Right cardiac atrium (tissue), 5 donors: ENCODE measurements around the gene HOXD3. TPM values are rescaled to one million over a fixed set of nuclear protein-coding genes. Genes with fewer than 3 reads are reported as not detected.

Experiments used
- ATAC-seq, 2 donors: fragments of 200-7000 bp; cut with Tn5 transposase; one replicate each; pipeline versions ENCODE4 v1.8.0 to v1.9.1; 2020; ENCODE audit warnings: moderate library complexity in 2 of 2, mild to moderate bottlenecking in 1 of 2
- DNase-seq, 3 donors: peaks; one replicate each; pipeline ENCODE4 v3.0.0-alpha.2; 2020
- H3K27ac ChIP-seq: one replicate; pipeline ENCODE4 v1.5.1; 2013; ENCODE audit warnings: mild to moderate bottlenecking, low read length, control low read depth, moderate library complexity
- H3K27me3 ChIP-seq: one replicate; pipeline ENCODE4 v1.6.1; 2013; ENCODE audit not compliant: control insufficient read depth, insufficient read depth
- H3K4me1 ChIP-seq: one replicate; pipeline ENCODE4 v1.6.1; 2013; ENCODE audit warnings: low read length; ENCODE audit not compliant: control insufficient read depth, insufficient read depth
- H3K4me3 ChIP-seq: one replicate; pipeline ENCODE4 v1.5.1; 2013; ENCODE audit warnings: low read length, control low read depth
- H3K9me3 ChIP-seq: one replicate; pipeline ENCODE4 v1.6.1; 2013; ENCODE audit warnings: low read length; ENCODE audit not compliant: control insufficient read depth
- WGBS: extraction: QIAGEN DNeasy Blood & Tissue Kit; methylation state at CpG from one replicate; pipeline ENCODE4 v1.1.7; 2013; 5-methylcytosine and 5-hydroxymethylcytosine counted together
- intact Hi-C, 4 donors: fragments of 100-400 bp; cut with DNase I; formaldehyde crosslinking; loops; one replicate each; pipeline versions ENCODE4 v1.11.0 to v1.14.0; 2022 to 2023
- polyA plus RNA-seq: library from polyadenylated mRNA; stranded (reverse); fragments of 200-250 nt; gene quantifications from one replicate; pipeline ENCODE4 v1.2.3, GENCODE V29; 2013
- total RNA-seq, 4 donors: library from RNA; stranded (reverse); fragmentation: NEBNext Ultra II Directional; extraction: Animal tissue kit (Norgen Biotek cat#: 25700); gene quantifications; one replicate each; pipeline ENCODE4 v1.2.1, GENCODE V29; 2021
- donor health status: healthy with polysubstance abuse.
- donor health status: DM: no; HTN: yes; CAD: no.
- donor health status: DM: no; HTN: no; CAD: no.
- donor health status: DM: no; HTN: yes; CAD: no; lungs with severe emphysema.
- donor health status: DM: yes; HTN: yes; CAD: no.

The HOXD3 gene
- total and polyA plus RNA-seq, 5 donors: 0.16 TPM; not detected in 4

DNA sequence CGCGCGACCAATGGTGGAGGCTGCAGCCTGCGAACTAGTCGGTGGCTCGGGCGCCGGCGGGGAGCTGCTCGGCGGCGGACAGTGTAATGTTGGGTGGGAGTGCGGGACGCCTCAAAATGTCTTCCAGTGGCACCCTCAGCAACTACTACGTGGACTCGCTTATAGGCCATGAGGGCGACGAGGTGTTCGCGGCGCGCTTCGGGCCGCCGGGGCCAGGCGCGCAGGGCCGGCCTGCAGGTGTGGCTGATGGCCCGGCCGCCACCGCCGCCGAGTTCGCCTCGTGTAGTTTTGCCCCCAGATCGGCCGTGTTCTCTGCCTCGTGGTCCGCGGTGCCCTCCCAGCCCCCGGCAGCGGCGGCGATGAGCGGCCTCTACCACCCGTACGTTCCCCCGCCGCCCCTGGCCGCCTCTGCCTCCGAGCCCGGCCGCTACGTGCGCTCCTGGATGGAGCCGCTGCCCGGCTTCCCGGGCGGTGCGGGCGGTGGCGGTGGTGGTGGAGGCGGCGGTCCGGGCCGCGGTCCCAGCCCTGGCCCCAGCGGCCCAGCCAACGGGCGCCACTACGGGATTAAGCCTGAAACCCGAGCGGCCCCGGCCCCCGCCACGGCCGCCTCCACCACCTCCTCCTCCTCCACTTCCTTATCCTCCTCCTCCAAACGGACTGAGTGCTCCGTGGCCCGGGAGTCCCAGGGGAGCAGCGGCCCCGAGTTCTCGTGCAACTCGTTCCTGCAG is 34.3 kb upstream of the HOXD3 start, which contains the start of gene HOXD9:
Gene HOXD9 (plus strand): TSS at position 37 of the 728 bp plus-strand sequence. CDS start 50 bp downstream, at position 87.
- Histone ChIP-seq H3K4me3 (peak within 1 kb of the TSS; percentile 47), H3K27ac (no peak within 1 kb of the TSS), H3K27me3 (peaks cover 6% of the 10 kb centered on the region), H3K9me3 (no peaks in the 10 kb centered on the region), H3K4me1 (peaks cover 6% of the 10 kb centered on the region)
- intact Hi-C loops: loop anchor here in 1 of 4 donors (10.0 kb wide), 1 partner anchor 432 kb away; no protein-coding TSS in a partner anchor
- ATAC-seq: peak in 1 of 2 donors; percentile 52
- WGBS: 2% methylated on average over 84 of the region's 84 CpGs
- DNase-seq: no peak

DNA sequence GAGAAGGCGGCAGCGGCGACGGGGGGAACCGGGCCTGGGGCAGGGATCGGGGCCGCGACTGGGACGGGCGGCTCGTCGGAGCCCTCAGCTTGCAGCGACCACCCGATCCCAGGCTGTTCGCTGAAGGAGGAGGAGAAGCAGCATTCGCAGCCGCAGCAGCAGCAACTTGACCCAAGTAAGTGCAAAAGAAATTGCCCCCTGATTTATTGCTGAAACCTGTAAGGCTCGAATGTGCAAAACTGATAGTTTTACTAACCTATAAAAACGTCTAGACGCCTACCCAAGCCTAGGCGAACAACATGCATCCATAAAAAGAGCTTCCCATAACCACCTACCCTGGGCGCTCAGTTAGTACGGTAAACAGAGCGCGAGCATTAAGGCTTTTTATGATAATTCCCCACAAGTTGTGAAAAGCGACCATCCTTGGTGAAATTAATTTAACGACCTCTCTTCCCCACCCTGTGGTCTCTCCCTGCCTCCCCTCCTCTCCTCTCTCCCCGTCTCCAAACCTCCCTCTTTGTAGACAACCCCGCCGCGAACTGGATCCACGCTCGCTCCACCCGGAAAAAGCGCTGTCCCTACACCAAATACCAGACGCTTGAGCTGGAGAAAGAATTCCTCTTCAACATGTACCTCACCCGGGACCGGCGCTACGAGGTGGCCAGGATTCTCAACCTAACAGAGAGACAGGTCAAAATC is 33.5 kb upstream of the HOXD3 start:
- no peak overlapping the region for H3K27ac ChIP-seq
- ATAC-seq: no peak
- H3K9me3 ChIP-seq: no peaks in the 10 kb centered on the region
- no peak for DNase-seq
- peaks cover 7% of the 10 kb centered on the region for H3K27me3 ChIP-seq
- H3K4me1 ChIP-seq: peaks cover 6% of the 10 kb centered on the region
- intact Hi-C loops: loop anchor here in 1 of 4 donors (10.0 kb wide), 1 partner anchor 431 kb away; no protein-coding TSS in a partner anchor
- 7% methylated on average over 40 of the region's 40 CpGs for WGBS
- peak overlapping the region; percentile 47 for H3K4me3 ChIP-seq

- intact Hi-C loops: loop anchor here in 1 of 4 donors (10.0 kb wide), 1 partner anchor 430 kb away; no protein-coding TSS in a partner anchor
- Histone ChIP-seq H3K27me3 (peaks cover 7% of the 10 kb centered on the region), H3K4me3 (no peak overlapping the region), H3K4me1 (peaks cover 7% of the 10 kb centered on the region), H3K27ac (no peak overlapping the region), H3K9me3 (no peaks in the 10 kb centered on the region)
- no peak for DNase-seq
- no peak for ATAC-seq
- whole genome bisulfite sequencing: 13% methylated on average over 34 of the region's 34 CpGs
Observed at GRCh38 chr2:176124110-176124946, 32.8 kb upstream of the HOXD3 start.

DNA sequence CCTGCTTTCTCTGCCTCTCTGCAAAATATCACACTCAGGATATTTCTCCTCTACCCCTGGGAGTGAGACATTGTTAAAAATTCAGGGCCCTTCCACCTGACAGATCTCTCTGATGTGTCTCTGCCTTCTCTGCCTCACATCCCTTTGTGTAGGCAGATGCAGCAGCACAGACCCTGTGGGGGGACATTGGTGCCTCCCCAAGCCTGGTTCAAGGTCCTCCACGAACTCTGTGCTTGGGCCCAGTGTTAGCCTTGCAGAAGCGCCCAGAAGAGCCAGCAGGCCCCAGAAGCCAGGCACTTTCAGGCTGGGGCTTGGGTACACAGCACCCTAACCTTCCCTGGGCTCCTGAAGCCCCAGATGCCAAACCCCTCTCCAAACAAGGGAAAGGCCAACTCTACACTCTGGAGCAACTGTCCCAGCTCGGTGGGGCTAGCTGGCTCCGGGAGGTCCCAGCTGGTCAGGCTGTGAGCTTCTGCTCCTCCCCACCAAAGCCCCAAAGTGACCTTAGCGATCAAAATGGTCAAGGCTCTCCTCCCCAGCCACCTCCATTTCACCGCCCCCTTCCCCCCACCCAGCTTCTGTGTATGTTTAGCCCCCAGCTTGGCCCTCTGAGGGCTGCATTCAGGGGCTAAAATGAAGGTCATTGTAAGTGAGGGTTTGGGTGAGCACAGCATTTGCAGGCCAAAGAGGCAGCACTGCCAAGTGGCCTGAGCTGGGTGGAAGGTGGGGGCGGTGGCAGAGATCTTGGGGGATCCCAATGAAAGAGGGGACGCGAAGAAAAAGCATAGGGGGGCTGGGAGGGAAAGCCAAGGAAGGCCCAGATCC is 31.9 kb upstream of the HOXD3 start:
- Histone ChIP-seq H3K4me3 (no peak overlapping the region), H3K9me3 (no peaks in the 10 kb centered on the region), H3K4me1 (peaks cover 9% of the 10 kb centered on the region), H3K27ac (no peak overlapping the region), H3K27me3 (peaks cover 7% of the 10 kb centered on the region)
- intact Hi-C loops: loop anchor here in 3 of 4 donors (5.0 to 10.0 kb wide), 4 partner anchors 332 to 1022 kb away; no protein-coding TSS in a partner anchor
- DNase-seq (no peak), ATAC-seq (no peak)
- 29% methylated on average over 9 of the region's 9 CpGs for WGBS

DNA sequence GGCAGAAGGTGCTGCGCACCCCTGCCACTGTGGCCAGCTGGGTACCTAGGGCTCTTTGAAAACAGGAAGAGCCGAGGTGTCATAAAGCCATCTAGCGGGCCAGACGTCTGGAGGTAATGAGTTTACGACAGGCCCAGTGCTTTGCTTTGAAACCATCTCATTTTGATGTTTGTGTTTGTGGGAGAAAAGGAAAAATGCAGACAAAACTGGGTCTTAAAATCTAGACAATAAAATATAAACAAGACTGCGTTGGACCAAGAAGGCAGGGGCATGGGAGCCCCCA is 31.4 kb upstream of the HOXD3 start:
- no peaks in the 10 kb centered on the region for H3K9me3 ChIP-seq
- intact Hi-C loops: loop anchor here in 3 of 4 donors (5.0 to 10.0 kb wide), 4 partner anchors 332 to 1022 kb away; no protein-coding TSS in a partner anchor
- no peak overlapping the region for H3K27ac ChIP-seq
- ATAC-seq (no peak), DNase-seq (no peak)
- H3K4me3 ChIP-seq: no peak overlapping the region
- WGBS: 24% methylated on average over 6 of the region's 6 CpGs
- peaks cover 7% of the 10 kb centered on the region for H3K27me3 ChIP-seq
- H3K4me1 ChIP-seq: peaks cover 9% of the 10 kb centered on the region

DNA sequence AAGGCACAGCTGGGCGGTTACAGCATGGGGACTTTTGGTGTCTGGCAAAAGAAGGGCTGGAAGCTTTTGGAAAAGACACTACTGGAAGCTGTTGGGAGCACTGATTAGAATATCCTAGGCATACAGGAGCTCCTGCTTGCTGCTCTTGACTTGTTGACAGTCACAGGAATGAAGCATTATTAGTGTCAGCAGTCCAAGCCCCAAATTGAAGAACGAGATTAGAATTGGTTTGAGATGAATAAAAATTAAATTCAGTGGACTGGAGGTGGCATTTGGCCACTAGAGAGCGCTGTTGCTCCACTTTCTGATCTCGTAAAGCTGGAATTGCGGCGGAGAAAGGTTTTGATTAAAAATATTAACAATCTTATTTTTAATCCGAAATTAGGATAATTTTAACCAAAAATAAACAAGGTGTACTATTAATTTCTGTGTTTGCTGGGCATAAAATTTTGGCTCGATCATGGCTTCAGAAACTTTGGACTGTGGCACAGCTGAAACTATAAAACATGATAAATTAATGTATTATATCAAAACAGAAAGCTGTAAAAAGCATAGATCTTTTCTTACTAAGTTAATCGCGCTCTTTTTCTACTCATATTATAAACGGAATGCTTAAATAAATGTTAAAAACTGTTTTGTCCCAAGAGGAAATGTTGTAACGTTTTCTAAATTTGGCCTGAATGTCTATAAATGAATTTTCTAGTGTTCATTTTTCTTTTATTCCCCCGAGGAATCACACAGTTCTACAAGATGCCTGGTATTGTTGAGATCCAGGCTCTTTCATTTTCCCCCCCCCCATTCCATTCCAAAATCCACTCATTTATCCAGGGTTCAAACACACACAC is 30.0 kb upstream of the HOXD3 start:
- ATAC-seq (no peak), DNase-seq (peak in 2 of 3 donors; percentile 64 to 87)
- intact Hi-C loops: loop anchor here in 3 of 4 donors (5.0 to 10.0 kb wide), 4 partner anchors 330 to 1020 kb away; no protein-coding TSS in a partner anchor
- H3K9me3 ChIP-seq: no peaks in the 10 kb centered on the region
- no peak overlapping the region for H3K4me3 ChIP-seq
- H3K27ac ChIP-seq: no peak overlapping the region
- 4% methylated on average over 13 of the region's 13 CpGs for WGBS
- peaks cover 9% of the 10 kb centered on the region for H3K4me1 ChIP-seq
- peaks cover 9% of the 10 kb centered on the region for H3K27me3 ChIP-seq

- Histone ChIP-seq H3K27ac (no peak overlapping the region), H3K4me1 (peaks cover 8% of the 10 kb centered on the region), H3K9me3 (no peaks in the 10 kb centered on the region), H3K4me3 (no peak overlapping the region), H3K27me3 (peaks cover 12% of the 10 kb centered on the region)
- no peak for ATAC-seq
- WGBS: 24% methylated on average over 4 of the region's 4 CpGs
- no peak for DNase-seq
- intact Hi-C loops: loop anchor here in 3 of 4 donors (5.0 to 10.0 kb wide), 4 partner anchors 330 to 1020 kb away; no protein-coding TSS in a partner anchor
Observed at GRCh38 chr2:176127774-176128072, 29.4 kb upstream of the HOXD3 start.

DNA sequence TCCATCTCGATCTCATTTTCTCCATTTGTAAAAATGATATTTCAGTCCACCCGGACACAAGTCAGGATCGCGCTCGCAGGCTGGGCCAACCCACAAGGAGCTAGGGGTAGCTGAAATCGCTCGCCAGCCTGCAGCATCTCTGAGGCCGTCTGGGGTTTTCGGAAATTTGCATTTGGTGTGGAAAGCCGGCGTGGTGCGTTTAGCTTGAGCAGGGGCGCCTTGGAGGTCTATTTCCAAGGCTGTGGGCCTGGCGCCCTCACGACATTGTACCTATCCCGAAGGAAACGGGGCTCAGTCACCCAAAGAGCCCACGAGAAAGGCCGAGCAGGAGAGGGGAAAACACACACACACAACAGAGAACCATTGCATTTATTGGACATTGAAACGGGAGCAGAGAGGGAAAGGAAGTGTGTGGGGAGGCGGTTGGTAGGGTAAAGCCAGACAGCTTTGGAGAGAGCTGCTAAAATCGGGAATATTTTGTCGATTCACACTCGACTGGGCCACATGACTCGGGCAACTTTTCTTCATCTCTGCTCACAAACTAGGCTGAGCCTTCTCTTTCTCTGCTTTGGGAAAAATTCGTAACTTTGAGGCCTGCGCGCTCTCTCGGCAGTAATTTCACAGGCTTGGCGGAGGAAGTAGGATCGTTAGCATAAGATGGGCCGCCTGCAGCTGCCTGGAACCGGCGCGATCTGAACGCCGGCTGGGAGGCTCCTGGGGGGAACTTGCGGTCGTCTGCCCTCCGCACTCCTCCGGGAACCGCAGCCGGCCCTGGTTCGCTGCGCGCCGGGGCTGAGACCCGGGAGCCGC is 28.7 kb upstream of the HOXD3 start:
- no peak overlapping the region for H3K27ac ChIP-seq
- peaks cover 3% of the 10 kb centered on the region for H3K4me1 ChIP-seq
- 12% methylated on average over 49 of the region's 49 CpGs for WGBS
- H3K9me3 ChIP-seq: no peaks in the 10 kb centered on the region
- ATAC-seq (no peak), DNase-seq (no peak)
- peaks cover 14% of the 10 kb centered on the region for H3K27me3 ChIP-seq
- intact Hi-C loops: loop anchor here in 3 of 4 donors (5.0 to 10.0 kb wide), 4 partner anchors 329 to 1019 kb away; no protein-coding TSS in a partner anchor
- no peak overlapping the region for H3K4me3 ChIP-seq
